HG02610 (cell line): Measurements from ENCODE around the gene DPEP3.
"Not testable (repeated sequence)": the region's sequence is repeated elsewhere in the genome, so short reads cannot be mapped to it uniquely, and the experiment has no call there.

Experiments used
- ATAC-seq: cut with Tn5 transposase; IDR thresholded peaks from one replicate; pipeline ENCODE4 v1.9.1; 2021; ENCODE audit warnings: mild to moderate bottlenecking, moderate library complexity; ENCODE audit not compliant: unreplicated experiment

Gene DPEP3

DNA sequence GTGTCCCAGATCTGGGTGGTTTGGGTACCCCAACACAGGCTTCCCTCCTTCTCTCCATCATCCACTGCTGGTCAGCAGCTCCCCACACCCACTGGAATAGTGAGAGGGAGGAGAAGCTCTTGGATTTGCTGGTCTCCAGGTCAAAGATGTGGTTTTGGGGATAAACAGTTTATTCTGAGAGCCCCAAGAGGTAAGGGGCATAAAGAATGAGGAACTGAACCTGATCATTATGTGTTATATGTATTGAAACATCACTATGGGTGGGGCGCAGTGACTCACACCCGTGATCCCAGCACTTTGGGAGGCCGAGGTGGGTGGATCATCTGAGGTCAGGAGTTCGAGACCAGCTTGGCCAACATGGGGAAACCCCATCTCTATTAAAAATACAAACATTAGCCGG, 15.1 kb upstream of the DPEP3 start:
- no peak for ATAC-seq

DNA sequence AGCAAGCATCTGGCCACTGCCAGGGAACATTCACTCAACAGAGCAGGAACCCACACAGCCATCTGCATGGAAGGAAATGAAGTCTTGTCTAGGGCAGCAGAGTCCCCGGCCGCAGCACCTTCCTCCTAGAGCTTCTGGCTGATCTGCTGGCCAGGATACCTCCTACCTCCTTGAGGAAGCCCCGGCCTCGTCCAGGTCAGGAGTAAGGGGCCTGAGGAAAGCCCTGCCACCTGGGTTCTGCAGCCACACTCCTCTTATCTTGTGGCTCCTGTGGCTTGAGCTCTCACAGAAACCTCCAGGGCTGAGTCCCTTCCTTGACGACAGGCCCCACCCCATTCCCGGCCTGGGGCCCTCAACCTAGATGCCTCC, 13.7 kb upstream of the DPEP3 start:
- ATAC-seq = not testable (repeated sequence)

DNA sequence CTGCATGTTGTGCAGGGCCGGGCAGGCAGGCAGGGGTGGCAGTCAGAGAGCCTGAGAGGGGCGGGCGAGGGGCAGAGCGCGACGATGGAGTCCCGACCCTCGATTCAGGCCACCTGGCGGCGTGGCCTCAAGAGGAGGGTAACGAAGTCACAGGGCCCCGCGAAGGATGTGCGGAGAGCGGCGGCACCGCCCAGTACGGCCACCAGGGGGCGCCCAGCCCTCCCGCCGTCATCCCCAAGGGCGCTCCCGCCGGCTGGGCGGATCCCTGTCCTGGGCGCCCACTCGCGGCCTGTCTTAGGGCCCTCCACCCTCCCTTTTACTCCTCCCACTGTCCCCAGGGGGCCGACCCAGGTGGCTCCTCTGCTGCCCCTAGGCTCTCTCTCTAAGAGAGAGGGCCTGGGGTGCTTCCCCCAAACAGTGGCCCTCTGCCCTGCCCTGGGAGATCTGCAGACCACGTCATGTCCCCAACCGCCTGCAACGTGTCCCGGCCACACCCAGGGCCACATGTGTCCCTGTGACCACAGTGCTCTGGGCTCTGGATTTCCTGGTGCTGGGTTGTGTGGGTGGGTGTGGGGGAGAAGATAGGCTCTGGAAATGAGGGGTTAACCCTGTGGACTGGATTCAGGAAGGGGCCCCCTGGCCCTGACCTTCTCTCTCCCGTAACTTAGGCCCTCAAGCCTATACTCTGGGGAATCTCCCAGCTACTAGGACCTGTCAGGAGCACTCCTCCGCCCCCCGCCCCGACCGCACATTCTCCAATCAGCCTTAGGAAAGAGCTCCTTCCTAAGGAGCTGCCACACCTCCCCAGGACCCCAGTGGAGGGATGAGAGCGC, 13.1 kb upstream of the DPEP3 start:
- ATAC-seq = peak; percentile 67

DNA sequence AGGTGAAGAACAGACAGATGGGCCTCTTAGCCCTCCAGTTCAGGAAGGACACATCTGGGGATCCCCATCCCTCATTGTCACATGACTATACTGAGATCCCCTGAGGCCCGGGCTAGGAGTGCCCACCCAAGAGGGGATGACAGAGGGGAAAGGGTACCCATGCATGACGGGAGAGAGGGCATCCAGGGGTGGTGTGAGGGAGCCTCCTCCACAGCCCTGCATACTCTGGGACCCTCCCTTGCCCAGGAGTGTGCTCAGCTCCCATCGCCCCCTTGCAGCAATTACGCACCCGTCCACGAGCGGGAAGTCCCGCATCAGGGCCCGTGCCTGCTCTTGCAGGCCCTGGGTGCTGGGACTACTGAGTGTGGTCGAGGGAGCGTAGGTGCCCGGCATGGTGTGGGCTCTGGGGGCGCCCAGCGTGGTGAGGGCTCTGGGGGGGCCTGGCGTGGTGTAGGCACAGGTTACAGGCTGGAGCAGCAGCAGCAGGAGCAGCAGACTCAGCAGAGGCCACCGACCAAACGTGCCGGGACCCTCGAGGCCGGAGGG, 12.4 kb upstream of the DPEP3 start:
- no peak for ATAC-seq

DNA sequence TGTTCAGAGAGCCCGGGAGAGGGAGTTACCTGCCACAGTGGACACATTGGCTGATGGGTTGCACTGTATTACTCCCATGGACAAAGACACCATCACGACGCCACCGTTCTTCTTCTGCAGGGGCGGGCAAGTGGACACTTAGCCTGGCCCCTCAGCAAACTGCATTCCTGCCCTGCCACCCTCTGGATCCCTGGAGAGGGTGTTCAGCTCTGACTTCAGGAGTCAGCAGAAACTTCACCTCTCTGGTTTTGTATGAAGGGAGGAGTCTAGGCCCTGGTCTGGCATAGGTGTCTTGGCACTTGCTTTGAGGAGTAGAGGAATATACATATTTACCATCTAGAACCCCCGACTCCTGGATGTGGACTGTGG, 9.7 kb upstream of the DPEP3 start:
- no peak for ATAC-seq

DNA sequence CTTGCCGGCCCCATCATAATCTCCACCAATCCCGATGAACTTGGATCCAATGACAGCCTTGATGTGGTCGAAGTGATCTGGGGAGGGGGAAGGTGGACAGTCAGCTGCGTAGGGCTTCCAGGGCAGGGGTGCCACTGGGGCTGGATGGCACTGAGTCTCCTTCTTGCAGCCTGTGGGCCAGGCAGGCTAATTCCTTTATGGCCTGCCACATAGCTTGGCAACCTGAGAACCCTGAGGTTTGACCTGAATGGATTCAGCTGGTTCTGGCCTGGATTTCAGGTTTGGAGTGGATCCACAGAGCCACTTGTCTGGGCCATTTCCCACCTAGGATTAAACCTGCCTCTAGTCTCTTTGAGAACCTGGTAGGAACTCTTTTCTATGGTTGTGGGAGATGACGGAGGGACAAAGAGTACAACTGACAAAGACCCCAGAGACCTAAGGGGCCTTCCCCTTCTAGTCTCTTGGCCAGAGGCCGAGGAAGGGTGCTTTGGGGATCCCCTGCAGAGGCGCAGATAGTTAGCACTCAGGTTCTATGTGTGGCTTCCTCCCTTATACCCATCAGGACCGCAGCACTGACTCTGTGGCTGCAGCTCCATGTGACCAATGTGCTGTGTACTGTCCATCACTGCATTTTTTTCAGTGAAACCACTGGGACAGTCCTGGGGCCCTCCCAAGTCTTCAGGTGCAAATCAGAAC, 9.2 kb upstream of the DPEP3 start:
- peak; percentile 39 for ATAC-seq

DNA sequence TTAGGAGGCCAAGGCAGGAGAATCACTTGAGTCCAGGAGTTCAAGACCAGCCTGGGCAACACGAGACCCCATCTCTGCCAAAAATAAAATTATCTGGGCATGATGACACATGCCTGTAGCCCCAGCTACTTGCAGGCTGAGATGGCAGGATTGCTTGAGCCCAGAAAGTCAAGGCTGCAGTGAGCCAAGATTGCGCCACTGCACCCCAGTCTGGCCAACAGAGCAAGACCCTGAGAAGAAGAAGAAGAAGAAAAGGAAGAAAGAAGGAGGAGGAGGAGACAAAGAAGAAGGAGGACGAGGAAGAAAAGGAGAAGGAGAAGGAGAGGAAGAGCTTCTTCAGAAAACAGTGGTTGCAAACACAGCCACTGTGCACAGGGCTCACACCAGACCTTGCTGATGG, 8.4 kb upstream of the DPEP3 start:
- ATAC-seq = no peak

DNA sequence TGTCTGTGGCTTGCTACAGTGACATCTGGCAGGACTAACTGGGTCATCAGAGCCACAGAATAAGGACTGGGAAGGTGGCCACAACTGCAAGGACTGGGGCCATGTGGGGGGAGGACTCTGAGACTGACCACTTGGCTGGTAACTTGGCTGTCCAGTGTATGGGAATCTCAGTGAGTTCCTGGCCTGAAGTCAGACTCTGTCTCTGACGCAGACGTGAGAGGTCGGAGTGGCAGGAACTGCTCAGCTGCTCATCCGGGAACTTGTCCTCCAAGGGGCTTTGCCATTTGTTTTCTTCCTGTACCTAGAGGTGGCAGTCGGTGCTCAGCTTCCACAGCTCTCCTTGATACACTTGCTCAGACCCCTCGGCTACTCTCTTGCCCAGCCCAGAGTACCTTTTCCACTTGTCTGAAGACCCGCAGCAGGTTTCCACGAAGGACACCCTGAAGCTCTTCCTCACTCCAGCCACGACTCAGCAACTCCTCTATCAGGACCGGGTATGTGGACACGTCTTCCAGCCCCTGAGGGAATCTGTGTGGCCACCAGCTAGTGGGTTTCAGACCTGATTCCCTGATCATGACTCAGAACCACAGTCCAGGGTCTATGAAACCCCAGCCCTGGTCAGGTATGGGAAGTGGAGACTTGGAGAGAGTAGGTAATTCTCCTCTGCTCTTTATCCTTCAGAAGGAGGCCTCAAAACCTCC, 7.3 kb upstream of the DPEP3 start:
- no peak for ATAC-seq

DNA sequence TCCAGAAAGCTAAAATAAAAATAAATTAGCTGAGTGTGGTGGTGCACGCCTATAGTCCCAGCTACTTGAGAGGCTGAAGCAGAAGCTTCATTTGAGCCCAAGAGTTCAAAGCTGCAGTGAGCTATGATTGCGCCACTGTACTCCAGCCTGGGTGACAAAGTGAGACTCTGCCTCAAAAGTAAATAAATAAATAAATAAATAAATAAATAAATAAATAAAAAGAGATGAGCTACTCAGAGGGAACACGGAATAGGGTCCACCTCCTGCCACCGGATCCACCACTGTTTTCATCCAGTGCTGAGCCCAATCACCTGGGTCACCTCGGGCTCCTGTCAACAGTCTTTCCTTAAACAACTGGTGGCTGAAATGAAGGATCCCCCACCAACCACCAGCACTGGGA, 6.7 kb upstream of the DPEP3 start:
- ATAC-seq = no peak

DNA sequence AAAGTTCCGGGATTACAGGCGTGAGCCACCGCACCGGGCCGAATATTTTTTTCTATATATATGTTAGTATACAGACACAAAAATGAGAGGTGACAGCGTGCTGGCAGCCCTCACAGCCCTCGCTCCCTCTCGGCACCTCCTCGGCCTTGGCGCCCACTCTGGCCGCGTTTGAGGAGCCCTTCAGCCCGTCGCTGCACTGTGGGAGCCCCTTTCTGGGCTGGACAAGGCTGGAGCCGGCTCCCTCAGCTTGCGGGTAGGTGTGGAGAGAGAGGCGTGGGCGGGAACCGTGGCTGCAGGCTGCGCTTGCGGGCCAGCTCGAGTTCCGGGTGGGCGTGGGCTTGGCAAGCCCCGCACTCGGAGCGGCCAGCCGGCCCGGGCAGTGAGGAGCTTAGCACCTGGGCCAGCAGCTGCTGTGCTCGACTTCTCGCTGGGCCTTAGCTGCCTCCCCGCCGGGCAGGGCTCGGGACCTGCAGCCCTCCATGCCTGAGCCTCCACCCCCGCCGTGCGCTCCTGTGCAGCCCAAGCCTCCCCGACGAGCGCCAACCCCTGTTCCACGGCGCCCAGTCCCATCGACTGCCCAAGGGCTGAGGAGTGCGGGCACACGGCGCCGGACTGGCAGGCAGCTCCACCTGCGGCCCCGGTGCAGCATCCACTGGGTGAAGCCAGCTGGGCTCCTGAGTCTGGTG, 1.9 kb upstream of the DPEP3 start:
- no peak for ATAC-seq

DNA sequence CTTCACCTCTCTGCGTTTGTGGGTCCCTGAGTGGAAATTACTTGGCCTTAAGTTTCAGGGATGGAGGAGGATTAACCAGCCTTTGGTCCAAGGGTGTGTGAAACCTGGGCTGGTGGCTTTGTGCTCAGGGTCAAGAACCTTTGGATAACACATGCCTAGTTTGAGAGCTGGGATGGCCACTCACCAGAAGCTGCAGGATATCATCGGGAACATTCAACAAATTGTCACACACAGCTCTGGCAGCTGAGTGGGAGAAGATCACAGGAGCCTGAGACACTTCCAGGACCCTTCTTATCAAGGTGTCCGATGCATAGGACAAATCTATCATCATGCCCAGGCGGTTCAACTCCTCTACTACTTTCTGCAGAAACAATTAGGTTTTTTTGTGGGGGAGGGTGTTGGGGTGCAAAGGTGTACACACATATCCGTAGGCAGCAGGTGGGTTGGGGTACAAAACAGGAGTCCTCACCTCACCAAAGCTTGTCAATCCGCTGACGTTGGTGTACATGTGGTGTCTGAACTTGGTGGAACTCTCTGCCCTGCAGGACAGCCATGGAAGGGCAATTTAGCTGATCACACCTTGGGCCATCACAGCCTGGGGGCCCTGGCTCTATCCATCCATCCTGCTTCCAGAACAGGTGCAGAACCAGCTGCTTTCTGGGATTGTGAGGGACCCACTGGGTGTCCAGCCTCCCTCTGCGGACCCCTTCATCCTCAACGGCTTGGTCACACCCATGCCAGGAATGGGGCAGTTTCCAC, 2.7 kb downstream of the DPEP3 start:
- ATAC-seq = no peak

DNA sequence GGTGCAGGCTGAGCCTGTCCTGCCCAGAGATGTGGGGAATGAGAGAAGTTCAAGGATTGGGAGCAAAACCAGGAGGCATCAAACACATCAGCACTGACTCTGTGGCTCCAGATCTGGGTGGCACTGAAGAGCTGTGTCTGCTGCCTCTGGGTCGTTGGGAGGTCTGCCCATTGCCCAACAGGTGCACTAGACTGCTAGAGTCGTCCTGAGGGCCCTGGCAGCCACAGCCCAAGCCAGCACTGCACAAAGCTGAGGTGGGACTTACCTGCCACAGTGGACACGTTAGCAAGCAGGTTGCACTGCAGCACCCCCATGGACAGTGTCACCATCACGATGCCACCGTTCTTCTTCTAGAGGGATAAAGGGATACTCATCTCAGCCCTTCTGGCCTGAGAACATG, 3.3 kb downstream of the DPEP3 start:
- ATAC-seq = no peak

DNA sequence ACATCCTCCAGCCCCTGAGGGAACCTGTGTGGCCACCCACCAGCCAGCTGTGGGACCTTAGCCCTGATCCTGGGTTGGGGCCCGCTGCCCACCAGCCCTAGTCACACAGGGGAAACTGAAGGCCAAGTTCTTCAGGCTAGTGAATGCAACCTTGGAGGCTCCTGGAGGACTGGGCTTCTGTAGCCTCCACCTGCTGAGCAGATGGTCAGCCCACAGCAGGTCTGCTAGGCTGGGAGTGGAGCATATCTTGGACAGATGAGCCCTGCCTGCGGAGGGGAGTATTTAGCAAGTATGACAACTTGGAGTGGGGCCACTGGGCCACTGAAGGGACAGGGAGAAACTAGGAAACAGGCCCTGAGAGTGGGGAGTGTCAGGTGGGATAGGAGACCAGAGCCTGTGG, 4.1 kb downstream of the DPEP3 start:
- ATAC-seq = no peak

DNA sequence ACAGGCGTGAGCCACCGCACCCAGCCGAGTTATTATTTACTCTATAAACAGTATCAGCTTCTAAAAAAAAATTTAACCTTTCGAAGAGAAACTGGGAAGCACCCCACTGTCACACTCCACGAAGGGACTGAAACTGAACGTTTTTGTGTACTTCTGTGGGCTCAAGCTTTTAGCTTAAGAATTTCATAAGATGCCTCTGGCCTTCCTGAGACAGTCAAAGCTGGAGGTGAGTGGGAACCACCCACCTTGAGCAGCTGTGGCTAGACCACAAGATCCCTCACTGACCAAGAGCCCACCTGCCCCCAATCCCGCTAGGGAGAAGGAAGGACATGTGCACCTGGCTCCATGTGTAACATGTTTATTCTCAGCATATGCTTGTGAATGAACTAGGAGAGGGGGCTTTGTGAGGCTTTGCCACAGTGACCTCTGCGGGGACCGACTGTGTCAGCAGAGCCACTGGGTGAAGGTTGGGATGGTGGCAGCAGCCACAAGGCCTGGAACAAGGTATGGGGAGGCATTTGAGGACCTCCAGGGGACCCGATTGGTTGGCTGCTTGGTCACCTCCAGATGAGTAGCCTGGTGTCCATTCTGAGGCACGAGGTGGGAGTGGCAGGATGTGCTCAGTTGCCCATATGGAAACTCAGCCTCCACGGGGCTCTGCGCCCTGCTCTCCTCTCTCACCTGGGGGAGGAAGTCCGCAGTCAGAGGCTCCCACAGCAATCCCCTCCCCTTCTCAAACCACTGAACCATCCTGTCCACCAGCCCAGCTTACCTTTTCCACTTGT, 4.8 kb downstream of the DPEP3 start:
- no peak for ATAC-seq

DNA sequence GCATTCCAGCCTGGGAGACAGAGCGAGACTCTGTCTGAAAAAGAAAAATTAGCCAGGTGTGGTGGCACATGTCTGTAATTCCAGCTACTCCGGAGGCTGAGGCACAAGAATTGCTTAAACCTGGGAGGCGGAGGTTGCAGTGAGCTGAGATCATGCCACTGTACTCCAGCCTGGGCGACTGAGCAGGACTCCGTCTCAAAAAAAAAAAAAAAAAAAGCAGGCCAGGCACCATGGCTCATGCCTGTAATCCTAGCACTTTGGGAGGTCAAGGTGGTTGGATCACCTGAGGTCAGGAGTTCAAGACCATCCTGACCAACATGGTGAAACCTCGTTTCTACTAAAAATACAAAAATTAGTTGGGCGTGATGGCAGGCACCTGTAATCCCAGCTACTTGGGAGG, 8.0 kb downstream of the DPEP3 start:
- not testable (repeated sequence) for ATAC-seq

DNA sequence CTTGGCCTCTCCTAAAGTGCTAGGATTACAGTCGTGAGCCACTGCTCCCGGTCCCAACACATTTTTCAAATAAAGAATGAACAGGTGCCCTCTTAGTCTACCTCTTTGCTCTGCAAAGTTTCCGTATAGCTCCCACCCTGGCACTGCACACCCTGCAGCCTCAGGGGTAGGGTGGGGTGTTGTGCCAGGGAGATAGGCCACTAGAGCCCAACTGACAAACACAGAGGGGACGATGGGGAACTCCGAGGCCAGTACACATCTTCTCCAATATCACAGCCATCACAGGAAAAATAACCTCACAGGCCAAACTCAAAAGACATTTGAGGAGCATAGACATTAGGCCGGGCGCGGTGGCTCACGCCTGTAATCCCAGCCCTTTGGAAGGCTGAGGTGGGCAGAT, 9.2 kb downstream of the DPEP3 start:
- no peak for ATAC-seq

DNA sequence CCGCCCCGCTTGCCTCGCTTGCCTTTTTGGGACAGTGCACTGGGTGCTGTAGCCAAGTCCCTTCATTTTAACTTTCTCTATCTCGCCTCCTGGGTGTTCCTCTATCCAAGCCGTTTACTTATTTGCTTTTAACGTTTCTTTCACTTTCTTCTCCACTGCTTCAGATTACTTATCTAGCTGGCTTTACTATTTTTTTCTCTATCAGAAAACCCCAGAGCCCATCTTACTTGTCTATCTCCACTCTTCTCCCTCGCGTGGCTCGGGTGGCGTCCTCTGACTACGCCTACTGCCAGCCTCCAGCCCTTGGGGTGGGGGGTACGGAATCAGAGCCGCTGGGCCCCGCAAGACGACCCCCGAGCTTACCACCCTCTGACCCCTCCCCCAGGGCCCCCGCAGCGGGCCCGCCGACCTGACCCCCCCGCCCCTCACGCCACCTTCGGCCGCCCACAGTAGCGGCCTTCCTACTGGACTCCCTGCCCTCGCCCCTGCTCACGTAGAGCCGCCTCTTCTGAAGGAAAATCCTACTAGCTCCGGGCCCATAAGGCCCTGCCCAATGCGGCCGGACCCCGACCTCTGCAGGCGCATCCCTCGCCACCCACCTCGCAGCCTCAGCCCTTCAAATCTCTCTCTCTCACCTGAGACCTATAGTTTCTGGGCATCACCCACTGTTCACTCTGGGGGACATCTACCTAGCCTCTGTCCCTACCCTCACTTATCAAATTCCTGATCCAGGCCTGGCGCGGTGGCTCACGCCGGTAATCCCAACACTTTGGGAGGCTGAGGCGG, 10.9 kb downstream of the DPEP3 start:
- no peak for ATAC-seq

DNA sequence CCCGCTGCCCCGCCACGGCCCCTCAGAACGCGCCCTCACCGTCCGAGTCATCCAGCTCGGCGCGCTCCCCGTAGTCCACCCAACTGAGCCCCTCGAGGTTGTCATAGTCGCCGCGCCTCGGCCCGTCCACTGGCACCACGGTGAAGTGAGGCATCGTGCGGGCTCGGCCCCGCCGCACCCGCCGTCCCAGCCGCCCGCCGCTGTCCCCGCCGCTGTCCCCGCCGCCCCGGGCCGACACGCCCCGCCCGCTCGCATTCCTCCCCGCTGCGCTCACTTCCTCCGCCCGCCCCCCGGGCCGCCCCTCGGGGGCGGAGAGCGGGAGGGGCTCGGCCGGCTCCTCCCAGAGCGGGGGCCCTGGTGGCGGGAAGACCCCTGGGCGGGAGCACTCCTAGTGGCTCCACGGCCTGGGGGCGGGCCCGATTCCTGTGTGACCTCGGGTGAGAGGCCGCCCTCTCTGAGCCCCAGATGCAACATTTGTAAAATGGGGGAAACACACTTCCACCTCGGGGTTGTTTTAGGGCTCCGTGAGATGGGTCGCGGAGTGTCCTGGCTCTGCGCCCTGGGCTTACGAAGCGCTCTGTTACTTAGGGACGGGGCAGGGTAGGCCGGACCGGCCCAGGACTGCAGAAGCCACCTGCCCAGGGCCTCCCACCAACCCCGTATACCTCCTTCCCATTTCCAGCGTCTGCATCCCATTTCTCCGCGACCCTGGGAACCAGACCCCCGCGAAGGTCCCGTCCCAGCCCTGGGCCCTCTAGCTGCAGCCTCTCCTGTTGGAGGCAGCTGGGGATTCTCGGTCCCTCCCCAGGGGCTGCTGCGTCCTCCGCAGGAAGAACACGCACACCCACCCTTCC, 11.7 kb downstream of the DPEP3 start, which contains the start of gene SLC12A4:
SLC12A4 (minus strand) TSS at position 238 of the 854 bp plus-strand sequence; CDS start at position 154, 84 bp downstream.
- peak; percentile 79 for ATAC-seq
